H4 (cell line): ENCODE results near the gene SHC2. TPM values are rescaled to one million over a fixed set of nuclear protein-coding genes. Genes with fewer than 3 reads are reported as not detected.
"Not testable (repeated sequence)": the region's sequence is repeated elsewhere in the genome, so short reads cannot be mapped to it uniquely, and the experiment has no call there.

Experiments
- DNase-seq: peaks from one replicate; pipeline ENCODE4 v3.0.0-alpha.2; 2015; ENCODE audit warnings: low spot score
- total RNA-seq: library from RNA; depleted of rRNA; stranded (reverse); fragments of >200 nt; shearing (Covaris generic); gene quantifications from 2 replicates; pipeline ENCODE4 v1.2.3, GENCODE V29; 2014

The SHC2 gene
- total RNA-seq, 1 experiment from 2014 or later, result 2.0 TPM

- not testable (repeated sequence) for DNase-seq
Measured at GRCh38 chr19:450912-451481, 9.8 kb downstream of the SHC2 start.

GRCh38 chr19:449916-450315 is 10.9 kb downstream of the SHC2 start:
- no peak for DNase-seq

- DNase-seq, result no peak
Measured at GRCh38 chr19:447816-448560, 12.8 kb downstream of the SHC2 start.

- DNase-seq, result no peak
Measured at GRCh38 chr19:447064-447426, 13.8 kb downstream of the SHC2 start.

GRCh38 chr19:444677-445210 is 16.1 kb downstream of the SHC2 start:
- no peak for DNase-seq

- DNase-seq, result no peak
Measured at GRCh38 chr19:443005-443404, 17.8 kb downstream of the SHC2 start.

- DNase-seq, result no peak
Measured at GRCh38 chr19:442085-442484, 18.7 kb downstream of the SHC2 start.

GRCh38 chr19:441213-441836 is 19.5 kb downstream of the SHC2 start:
- DNase-seq, result no peak

- no peak for DNase-seq
Measured at GRCh38 chr19:440391-441212, 20.2 kb downstream of the SHC2 start.

- no peak for DNase-seq
Measured at GRCh38 chr19:439167-439900, 21.5 kb downstream of the SHC2 start.

GRCh38 chr19:438416-438958 is 22.3 kb downstream of the SHC2 start:
- DNase-seq, result no peak

GRCh38 chr19:437041-437440 is 23.8 kb downstream of the SHC2 start:
- no peak for DNase-seq

- DNase-seq, result no peak
Measured at GRCh38 chr19:436413-436950, 24.4 kb downstream of the SHC2 start.

- no peak for DNase-seq
Measured at GRCh38 chr19:435707-436412, 25.0 kb downstream of the SHC2 start.

- DNase-seq, result no peak
Measured at GRCh38 chr19:435056-435706, 25.7 kb downstream of the SHC2 start.

GRCh38 chr19:434152-434960 is 26.5 kb downstream of the SHC2 start:
- DNase-seq, result no peak

- no peak for DNase-seq
Measured at GRCh38 chr19:430701-431100, 30.1 kb downstream of the SHC2 start.

GRCh38 chr19:428149-428548 is 32.7 kb downstream of the SHC2 start:
- DNase-seq, result no peak

- not testable (repeated sequence) for DNase-seq
Measured at GRCh38 chr19:427675-428074, 33.2 kb downstream of the SHC2 start.
